HUES6 (cell line): Measurements from ENCODE around the gene SOHLH2.
A peak's percentile ranks its signal among the peaks of the same experiment; 100 is the strongest.

Experiments used
- H3K27ac ChIP-seq: 2 replicates; pipeline ENCODE4 v1.7.0; 2013; ENCODE audit warnings: low read depth, mild to moderate bottlenecking, low read length, inconsistent platforms
- H3K27me3 ChIP-seq: 2 replicates; pipeline ENCODE4 v1.6.1; 2013; ENCODE audit warnings: low read length; ENCODE audit not compliant: control insufficient read depth, insufficient read depth
- H3K36me3 ChIP-seq: 2 replicates; pipeline ENCODE4 v1.6.1; 2013; ENCODE audit warnings: low read length; ENCODE audit not compliant: control insufficient read depth, insufficient read depth
- H3K4me1 ChIP-seq: 2 replicates; pipeline ENCODE4 v1.6.1; 2013; ENCODE audit warnings: low read length; ENCODE audit not compliant: control insufficient read depth, insufficient read depth
- H3K4me3 ChIP-seq: 2 replicates; pipeline ENCODE4 v1.5.1; 2013; ENCODE audit warnings: low read depth, low read length
- H3K9ac ChIP-seq: one replicate; pipeline ENCODE4 v1.6.1; 2013; ENCODE audit warnings: mild to moderate bottlenecking, low read length
- H3K9me3 ChIP-seq: 2 replicates; pipeline ENCODE4 v1.6.1; 2013; ENCODE audit warnings: low read depth, low read length; ENCODE audit not compliant: control insufficient read depth, insufficient read depth

The SOHLH2 gene

GRCh38 chr13:36131931-36132297 is 82.4 kb downstream of the SOHLH2 start:
- Histone ChIP-seq H3K4me1 (peaks cover 6% of the 10 kb centered on the region; the same call in 1 of the 2 replicates), H3K36me3 (no peaks in the 10 kb centered on the region), H3K27me3 (peaks cover 66% of the 10 kb centered on the region), H3K4me3 (peak overlapping the region; percentile 75), H3K9me3 (no peaks in the 10 kb centered on the region), H3K27ac (no peak overlapping the region), H3K9ac (no peak overlapping the region)

GRCh38 chr13:36131222-36131930 is 83.0 kb downstream of the SOHLH2 start, which contains the start of gene DCLK1:
TSS of gene DCLK1 (minus strand) at chr13:36131382.
- Histone ChIP-seq H3K4me1 (peaks cover 6% of the 10 kb centered on the region; the same call in 1 of the 2 replicates), H3K27ac (no peak within 1 kb of the TSS), H3K4me3 (peak within 1 kb of the TSS; percentile 75), H3K9me3 (no peaks in the 10 kb centered on the region), H3K36me3 (no peaks in the 10 kb centered on the region), H3K9ac (no peak within 1 kb of the TSS), H3K27me3 (peaks cover 72% of the 10 kb centered on the region)

GRCh38 chr13:36130552-36131221 is 83.7 kb downstream of the SOHLH2 start:
- Histone ChIP-seq H3K36me3 (no peaks in the 10 kb centered on the region), H3K9ac (no peak overlapping the region), H3K4me1 (peaks cover 6% of the 10 kb centered on the region; the same call in 1 of the 2 replicates), H3K27me3 (peaks cover 72% of the 10 kb centered on the region), H3K4me3 (peak overlapping the region; percentile 75), H3K27ac (no peak overlapping the region), H3K9me3 (no peaks in the 10 kb centered on the region)

GRCh38 chr13:36130193-36130551 is 84.2 kb downstream of the SOHLH2 start:
- Histone ChIP-seq H3K27ac (no peak overlapping the region), H3K9ac (no peak overlapping the region), H3K4me1 (peaks cover 6% of the 10 kb centered on the region; the same call in 1 of the 2 replicates), H3K27me3 (peaks cover 72% of the 10 kb centered on the region), H3K9me3 (no peaks in the 10 kb centered on the region), H3K36me3 (no peaks in the 10 kb centered on the region), H3K4me3 (peak overlapping the region; percentile 75)

GRCh38 chr13:36129539-36129938 is 84.8 kb downstream of the SOHLH2 start:
- H3K9me3 ChIP-seq, result no peaks in the 10 kb centered on the region
- no peak overlapping the region for H3K9ac ChIP-seq
- H3K27ac ChIP-seq, result no peak overlapping the region
- H3K27me3 ChIP-seq, result peaks cover 72% of the 10 kb centered on the region
- H3K4me3 ChIP-seq, result 0 out of 2 replicates have a peak overlapping the region, but pooled peaks have one; percentile 75
- no peaks in the 10 kb centered on the region for H3K36me3 ChIP-seq
- H3K4me1 ChIP-seq, result peaks cover 6% of the 10 kb centered on the region; the same call in 1 of the 2 replicates

GRCh38 chr13:36126491-36126890 is 87.9 kb downstream of the SOHLH2 start:
- Histone ChIP-seq H3K4me3 (no peak overlapping the region), H3K36me3 (no peaks in the 10 kb centered on the region), H3K27me3 (peaks cover 49% of the 10 kb centered on the region), H3K9me3 (no peaks in the 10 kb centered on the region), H3K27ac (no peak overlapping the region), H3K4me1 (peaks cover 6% of the 10 kb centered on the region; the same call in 1 of the 2 replicates), H3K9ac (no peak overlapping the region)

DNA sequence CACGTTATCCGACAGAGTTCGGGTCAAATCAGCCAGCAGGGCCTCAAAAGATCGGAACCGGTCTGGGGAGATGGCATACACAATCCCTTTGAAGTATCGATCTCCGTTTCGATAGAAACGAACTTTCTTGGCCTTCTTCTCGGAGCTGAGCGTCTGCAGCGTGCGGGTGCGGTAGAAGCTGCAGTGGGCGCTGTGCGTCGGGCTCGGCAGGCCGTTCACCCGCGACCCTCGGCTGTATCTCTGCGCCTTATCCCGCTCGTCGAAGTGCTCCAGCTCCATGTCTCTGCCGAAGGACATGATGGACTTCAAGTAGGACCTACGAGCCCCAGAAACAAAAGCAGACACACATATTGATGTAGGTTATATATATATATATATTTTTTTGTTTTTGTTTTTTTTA is 88.5 kb downstream of the SOHLH2 start:
- H3K4me1 ChIP-seq, result peaks cover 6% of the 10 kb centered on the region; the same call in 1 of the 2 replicates
- H3K36me3 ChIP-seq, result no peaks in the 10 kb centered on the region
- H3K9ac ChIP-seq, result no peak overlapping the region
- H3K4me3 ChIP-seq, result no peak overlapping the region
- no peaks in the 10 kb centered on the region for H3K9me3 ChIP-seq
- H3K27ac ChIP-seq, result no peak overlapping the region
- H3K27me3 ChIP-seq, result peaks cover 45% of the 10 kb centered on the region

DNA sequence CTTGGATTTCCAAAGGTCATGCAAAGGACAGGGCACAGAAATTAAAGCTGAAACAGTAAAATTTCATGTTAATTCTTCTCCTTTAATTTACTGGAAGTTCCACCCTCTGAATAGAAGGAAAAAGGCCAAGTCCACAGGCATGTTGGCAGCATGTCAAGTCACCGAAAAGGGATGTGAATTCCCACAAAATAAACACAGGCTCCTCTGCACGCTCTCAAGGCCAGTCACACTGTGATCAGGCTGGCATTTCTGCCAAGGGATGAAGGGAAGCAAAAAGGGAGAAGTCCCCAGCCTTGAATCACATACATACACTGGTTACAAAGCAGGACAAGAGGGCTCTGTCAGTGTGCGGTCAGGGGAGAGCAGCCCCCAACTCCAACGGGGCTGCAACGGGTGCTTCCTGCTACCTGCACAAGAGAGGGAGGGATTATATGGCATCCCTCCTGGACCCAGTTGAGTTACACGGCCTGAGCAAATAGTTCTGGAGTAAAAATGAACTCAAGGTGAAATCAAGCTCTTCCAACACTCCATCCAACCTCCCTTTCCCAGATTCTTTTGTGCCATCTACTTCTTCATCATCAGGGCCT is 90.0 kb downstream of the SOHLH2 start:
- H3K9ac ChIP-seq, result no peak overlapping the region
- H3K4me1 ChIP-seq, result no peaks in the 10 kb centered on the region
- H3K27ac ChIP-seq, result no peak overlapping the region
- no peak overlapping the region for H3K4me3 ChIP-seq
- H3K27me3 ChIP-seq, result peaks cover 30% of the 10 kb centered on the region
- H3K9me3 ChIP-seq, result no peaks in the 10 kb centered on the region
- H3K36me3 ChIP-seq, result no peaks in the 10 kb centered on the region
